ENCODE measurements around the gene FAM181A. TPM values are rescaled to one million over a fixed set of nuclear protein-coding genes. Genes with fewer than 3 reads are reported as not detected.

FAM181A gene
- total RNA-seq, 2 experiments from 2014 or later: not detected

- ATAC-seq (ENCODE audit: low read depth) (no peak), DNase-seq (no peak)
- H3K27ac Mint-ChIP-seq: no peak overlapping the region
- H3K4me3 Mint-ChIP-seq: no peak overlapping the region
- POLR2A ChIA-PET: no interaction called here
- H3K27me3 Mint-ChIP-seq: no peaks in the 10 kb centered on the region
- H3K36me3 Mint-ChIP-seq: no peaks in the 10 kb centered on the region
- no peaks in the 10 kb centered on the region for H3K4me1 Mint-ChIP-seq
- no peaks in the 10 kb centered on the region for H3K9me3 Mint-ChIP-seq
These were observed 1.9 kb downstream of the FAM181A start for GRCh38 chr14:93929048-93929535.

- POLR2A ChIA-PET: no interaction called here
- Mint-ChIP-seq H3K36me3 (no peaks in the 10 kb centered on the region), H3K27me3 (no peaks in the 10 kb centered on the region), H3K27ac (no peak overlapping the region), H3K4me1 (no peaks in the 10 kb centered on the region), H3K4me3 (no peak overlapping the region), H3K9me3 (no peaks in the 10 kb centered on the region)
- DNase-seq: no peak
- no peak for ATAC-seq (ENCODE audit: low read depth)
These were observed 2.5 kb downstream of the FAM181A start for GRCh38 chr14:93929657-93930056.

- peaks cover 1% of the 10 kb centered on the region for H3K36me3 Mint-ChIP-seq
- ATAC-seq (ENCODE audit: low read depth): no peak
These were observed 3.3 kb downstream of the FAM181A start for GRCh38 chr14:93930296-93930988.

GRCh38 chr14:93930989-93931307 lies 3.8 kb downstream of the FAM181A start:
- DNase-seq (no peak), ATAC-seq (ENCODE audit: low read depth) (no peak)
- Mint-ChIP-seq H3K27ac (no peak overlapping the region), H3K9me3 (no peaks in the 10 kb centered on the region), H3K4me1 (no peaks in the 10 kb centered on the region), H3K4me3 (no peak overlapping the region), H3K27me3 (no peaks in the 10 kb centered on the region), H3K36me3 (peaks cover 1% of the 10 kb centered on the region)
- POLR2A ChIA-PET: no interaction called here

More at GRCh38 chr14:93930296-93930988, 3.3 kb downstream of the FAM181A start:
- Mint-ChIP-seq H3K4me3 (no peak overlapping the region), H3K9me3 (no peaks in the 10 kb centered on the region), H3K27ac (no peak overlapping the region), H3K27me3 (no peaks in the 10 kb centered on the region), H3K4me1 (no peaks in the 10 kb centered on the region)
- no peak for DNase-seq
- POLR2A ChIA-PET: no interaction called here

GRCh38 chr14:93932642-93933041 lies 5.5 kb downstream of the FAM181A start:
- DNase-seq: no peak
- ATAC-seq (ENCODE audit: low read depth): no peak
- Mint-ChIP-seq H3K27ac (no peak overlapping the region), H3K9me3 (no peaks in the 10 kb centered on the region), H3K4me3 (no peak overlapping the region), H3K36me3 (peaks cover 4% of the 10 kb centered on the region), H3K27me3 (no peaks in the 10 kb centered on the region), H3K4me1 (no peaks in the 10 kb centered on the region)
- POLR2A ChIA-PET: interaction anchor here (0.7 kb wide), 1 partner anchor 155 kb away, joined by 4 read pairs; no protein-coding TSS in a partner anchor

- H3K36me3 Mint-ChIP-seq: peaks cover 7% of the 10 kb centered on the region
- POLR2A ChIA-PET: interaction anchor here (1.7 kb wide), 1 partner anchor 20 kb away, joined by 4 read pairs; no protein-coding TSS in a partner anchor
- H3K27me3 Mint-ChIP-seq: no peaks in the 10 kb centered on the region
- no peak overlapping the region for H3K4me3 Mint-ChIP-seq
- DNase-seq (no peak), ATAC-seq (ENCODE audit: low read depth) (no peak)
- H3K27ac Mint-ChIP-seq: no peak overlapping the region
- H3K4me1 Mint-ChIP-seq: peaks cover 3% of the 10 kb centered on the region
- no peaks in the 10 kb centered on the region for H3K9me3 Mint-ChIP-seq
These were observed 8.1 kb downstream of the FAM181A start for GRCh38 chr14:93935213-93935612.

GRCh38 chr14:93936245-93936644 lies 9.1 kb downstream of the FAM181A start:
- Mint-ChIP-seq H3K27ac (no peak overlapping the region), H3K4me1 (peaks cover 8% of the 10 kb centered on the region), H3K9me3 (no peaks in the 10 kb centered on the region), H3K4me3 (no peak overlapping the region), H3K27me3 (no peaks in the 10 kb centered on the region), H3K36me3 (peaks cover 10% of the 10 kb centered on the region)
- ATAC-seq (ENCODE audit: low read depth) (no peak), DNase-seq (no peak)
- POLR2A ChIA-PET: interaction anchor here (1.7 kb wide), 2 partner anchors 19 to 34 kb away, joined by 4 to 6 read pairs; no protein-coding TSS in a partner anchor

- Mint-ChIP-seq H3K4me1 (peaks cover 8% of the 10 kb centered on the region), H3K27me3 (no peaks in the 10 kb centered on the region), H3K27ac (no peak overlapping the region), H3K4me3 (no peak overlapping the region), H3K36me3 (peaks cover 10% of the 10 kb centered on the region), H3K9me3 (no peaks in the 10 kb centered on the region)
- ATAC-seq (ENCODE audit: low read depth): no peak
- POLR2A ChIA-PET: interaction anchor here (1.7 kb wide), 2 partner anchors 18 to 34 kb away, joined by 4 to 6 read pairs; no protein-coding TSS in a partner anchor
- DNase-seq: no peak
These were observed 9.8 kb downstream of the FAM181A start for GRCh38 chr14:93936926-93937325.

GRCh38 chr14:93937519-93937918 lies 10.4 kb downstream of the FAM181A start:
- Mint-ChIP-seq H3K9me3 (no peaks in the 10 kb centered on the region), H3K4me1 (peaks cover 8% of the 10 kb centered on the region), H3K36me3 (peaks cover 10% of the 10 kb centered on the region), H3K4me3 (no peak overlapping the region), H3K27ac (no peak overlapping the region), H3K27me3 (no peaks in the 10 kb centered on the region)
- no peak for ATAC-seq (ENCODE audit: low read depth)
- DNase-seq: no peak
- POLR2A ChIA-PET: interaction anchor here (1.7 kb wide), 1 partner anchor 33 kb away, joined by 6 read pairs; no protein-coding TSS in a partner anchor

GRCh38 chr14:93938751-93939303 lies 11.7 kb downstream of the FAM181A start:
- Mint-ChIP-seq H3K4me3 (peak overlapping the region; percentile 64), H3K36me3 (peaks cover 10% of the 10 kb centered on the region), H3K9me3 (no peaks in the 10 kb centered on the region), H3K27ac (no peak overlapping the region), H3K4me1 (peaks cover 8% of the 10 kb centered on the region), H3K27me3 (no peaks in the 10 kb centered on the region)
- ATAC-seq (ENCODE audit: low read depth): no peak
- DNase-seq: no peak
- POLR2A ChIA-PET: interaction anchor here (1.6 to 3.1 kb wide), 7 partner anchors 25 to 118 kb away, joined by 6 to 54 read pairs (median 12); partner anchors contain the start of genes ASB2 and OTUB2

- H3K9me3 Mint-ChIP-seq: no peaks in the 10 kb centered on the region
- peak overlapping the region; percentile 75 for H3K27ac Mint-ChIP-seq
- peak overlapping the region; percentile 64 for H3K4me3 Mint-ChIP-seq
- ATAC-seq (ENCODE audit: low read depth) (peak; percentile 95), DNase-seq (peak; percentile 98)
- no peaks in the 10 kb centered on the region for H3K27me3 Mint-ChIP-seq
- POLR2A ChIA-PET: interaction anchor here (0.8 to 3.1 kb wide), 16 partner anchors 13 to 118 kb away, joined by 3 to 54 read pairs (median 6); partner anchors contain the start of genes ASB2 and OTUB2
- peaks cover 10% of the 10 kb centered on the region for H3K36me3 Mint-ChIP-seq
- peaks cover 8% of the 10 kb centered on the region for H3K4me1 Mint-ChIP-seq
These were observed 12.4 kb downstream of the FAM181A start for GRCh38 chr14:93939304-93940229.

- DNase-seq: no peak
- POLR2A ChIA-PET: interaction anchor here (1.0 to 3.1 kb wide), 11 partner anchors 12 to 96 kb away, joined by 3 to 54 read pairs (median 9); partner anchors contain the start of gene ASB2
- peaks cover 9% of the 10 kb centered on the region for H3K36me3 Mint-ChIP-seq
- no peak for ATAC-seq (ENCODE audit: low read depth)
- H3K9me3 Mint-ChIP-seq: no peaks in the 10 kb centered on the region
- H3K27me3 Mint-ChIP-seq: no peaks in the 10 kb centered on the region
- peaks cover 8% of the 10 kb centered on the region for H3K4me1 Mint-ChIP-seq
- H3K27ac Mint-ChIP-seq: peak overlapping the region; percentile 67
- peak overlapping the region; percentile 8 for H3K4me3 Mint-ChIP-seq
These were observed 13.3 kb downstream of the FAM181A start for GRCh38 chr14:93940437-93940836.

Data from activated naive CD8-positive, alpha-beta T cell treated with anti-CD3 and anti-CD28 coated beads, Interleukin-2, amount 10 ng/mL, durations not matched to agents 7 days and 5 days (primary cell).